Measurements from ENCODE around the gene CDH7.

DNA sequence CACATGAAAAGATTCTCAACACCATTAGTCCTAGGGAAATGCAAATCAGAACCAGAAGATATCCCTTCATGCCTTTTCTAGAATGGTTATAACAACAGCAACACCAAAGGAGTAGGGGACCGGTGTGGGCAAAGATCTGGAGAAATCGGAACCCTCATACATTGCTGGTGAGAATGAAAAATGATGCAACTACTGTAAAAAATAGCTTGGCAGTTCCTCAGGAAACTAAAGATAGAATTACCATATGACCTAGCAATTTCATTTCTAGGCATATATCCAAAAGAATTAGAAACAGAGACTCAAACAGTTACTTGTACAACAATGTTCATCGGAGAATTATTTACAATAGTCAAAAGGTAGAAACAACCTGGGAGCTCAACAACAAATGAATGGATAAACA is 29.2 kb upstream of the CDH7 start:
- no peak for TF ChIP-seq ZNF780A (CRISPR knock-in tag; IDR thresholded peaks at IDR 0.05)
- no peak for TF ChIP-seq NFATC3 (CRISPR knock-in tag; IDR thresholded peaks at IDR 0.05)
- TF ChIP-seq ZNF331 (CRISPR knock-in tag; IDR thresholded peaks at IDR 0.05): no peak
- no peak for TF ChIP-seq NCOA2 (CRISPR knock-in tag; IDR thresholded peaks at IDR 0.05)

Data from HepG2 (cell line).